K562 (cell line): ENCODE data around the gene TMEM123.

Source experiments
- CREB1 ChIP-seq, 2 experiments: sonication (generic) in 1 of 2; formaldehyde crosslinking in 1 of 2; IDR thresholded peaks; 2 replicates each; pipeline versions ENCODE4 v1.6.1 to v1.8.0; 2012 to 2022; ENCODE audit warnings: inconsistent platforms in 1 of 2, mild to moderate bottlenecking in 1 of 2, missing genetic modification reagents in 1 of 2, moderate library complexity in 1 of 2
- CTCFL ChIP-seq: IDR thresholded peaks from 2 replicates; pipeline ENCODE4 v1.6.1; 2011; ENCODE audit warnings: borderline replicate concordance, low read depth, mild to moderate bottlenecking, moderate library complexity, low read length; ENCODE audit not compliant: insufficient read depth, poor library complexity, severe bottlenecking
- CXXC5 ChIP-seq: fragments of 250-450 bp; sonication (Bioruptor Pico); IDR thresholded peaks from 2 replicates; pipeline ENCODE4 v1.8.0; 2022; ENCODE audit warnings: inconsistent platforms, mild to moderate bottlenecking, moderate library complexity
- EP300 ChIP-seq: IDR thresholded peaks from 2 replicates; pipeline ENCODE4 v1.6.1; 2012; ENCODE audit warnings: low read length, improper control_type of control experiment
- HLTF ChIP-seq: fragments of 450-650 bp; IDR thresholded peaks from 2 replicates; pipeline ENCODE4 v1.6.1; 2016
- POLR2AphosphoS5 ChIP-seq: IDR thresholded peaks from 2 replicates; pipeline ENCODE4 v1.6.1; 2011; ENCODE audit warnings: mild to moderate bottlenecking, low read depth, low read length, moderate library complexity; ENCODE audit not compliant: control insufficient read depth, insufficient read depth
- ZBTB43 ChIP-seq: sonication (generic); formaldehyde crosslinking; IDR thresholded peaks from 2 replicates; pipeline ENCODE4 v1.8.0; 2023; ENCODE audit warnings: mild to moderate bottlenecking, missing genetic modification reagents
- ZBTB7A ChIP-seq: IDR thresholded peaks from 2 replicates; pipeline ENCODE4 v1.6.1; 2011; ENCODE audit warnings: low read depth, mild to moderate bottlenecking, low read length, moderate library complexity, borderline replicate concordance; ENCODE audit not compliant: control insufficient read depth

- no peak for TF ChIP-seq CREB1 (IDR thresholded peaks at IDR 0.05)
- no peak for TF ChIP-seq CREB1 (CRISPR knock-in tag; IDR thresholded peaks at IDR 0.05)
- TF ChIP-seq EP300, result no peak
- TF ChIP-seq POLR2AphosphoS5, result no peak
- no peak for TF ChIP-seq CXXC5 (CRISPR knock-in tag)
- no peak for TF ChIP-seq ZBTB43 (CRISPR knock-in tag)
- no peak for TF ChIP-seq CTCFL
- TF ChIP-seq HLTF, result no peak
- TF ChIP-seq ZBTB7A, result no peak
These were observed 24.2 kb upstream of the TMEM123 start for GRCh38 chr11:102476812-102477211.
